Fibroblast of skin of abdomen (primary cell): ENCODE data around the gene APMAP.
A peak's percentile ranks its signal among the peaks of the same experiment; 100 is the strongest.

Experiments
- DNase-seq: peaks from one replicate; pipeline ENCODE4 v3.0.0-alpha.2; 2013

APMAP gene

GRCh38 chr20:25024171-25024570, 31.6 kb upstream of the APMAP start:
- no peak for DNase-seq

- DNase-seq = no peak
These were observed 30.8 kb upstream of the APMAP start for GRCh38 chr20:25023356-25023755.

GRCh38 chr20:25022680-25023079, 30.1 kb upstream of the APMAP start:
- DNase-seq = no peak

- DNase-seq = no peak
These were observed 28.8 kb upstream of the APMAP start for GRCh38 chr20:25021336-25021735.

- DNase-seq = no peak
These were observed 28.4 kb upstream of the APMAP start for GRCh38 chr20:25020901-25021301.

- no peak for DNase-seq
These were observed 27.8 kb upstream of the APMAP start for GRCh38 chr20:25020345-25020744.

GRCh38 chr20:25019381-25020155, 27.0 kb upstream of the APMAP start:
- no peak for DNase-seq

- DNase-seq = no peak
These were observed 26.3 kb upstream of the APMAP start for GRCh38 chr20:25018841-25019240.

- no peak for DNase-seq
These were observed 25.9 kb upstream of the APMAP start for GRCh38 chr20:25018425-25018824.

- DNase-seq = no peak
These were observed 24.8 kb upstream of the APMAP start for GRCh38 chr20:25017257-25017803.

GRCh38 chr20:25016471-25016870, 23.9 kb upstream of the APMAP start:
- no peak for DNase-seq

- no peak for DNase-seq
These were observed 23.4 kb upstream of the APMAP start for GRCh38 chr20:25015986-25016385.

- no peak for DNase-seq
These were observed 22.3 kb upstream of the APMAP start for GRCh38 chr20:25014816-25015215.

GRCh38 chr20:25013478-25014380, 21.2 kb upstream of the APMAP start:
- no peak for DNase-seq

GRCh38 chr20:25012616-25013189, 20.2 kb upstream of the APMAP start:
- no peak for DNase-seq

- no peak for DNase-seq
These were observed 19.3 kb upstream of the APMAP start for GRCh38 chr20:25011831-25012241.

GRCh38 chr20:25011261-25011660, 18.7 kb upstream of the APMAP start:
- DNase-seq = no peak

- peak; percentile 43 for DNase-seq
These were observed 16.9 kb upstream of the APMAP start for GRCh38 chr20:25009218-25010145.

- DNase-seq = no peak
These were observed 16.1 kb upstream of the APMAP start for GRCh38 chr20:25008388-25009217.

GRCh38 chr20:25007491-25008305, 15.1 kb upstream of the APMAP start:
- no peak for DNase-seq
